Right lobe of liver (tissue), 6 donors: ENCODE results near the gene ARHGAP15. TPM values are rescaled to one million over a fixed set of nuclear protein-coding genes. Genes with fewer than 3 reads are reported as not detected.

ENCODE experiments used
- ATAC-seq, 4 donors: fragments of 200-7000 bp; cut with Tn5 transposase; one replicate each; pipeline ENCODE4 v1.9.1; 2020; ENCODE audit warnings: mild to moderate bottlenecking in 4 of 4, moderate library complexity in 4 of 4
- DNase-seq, 3 donors: peaks; one replicate each; pipeline ENCODE4 v3.0.0-alpha.2; 2020
- H3K27ac ChIP-seq, 3 donors: fragments of 200-600 bp; one replicate each; pipeline ENCODE4 v1.8.0; 2022
- H3K27me3 ChIP-seq, 2 donors: fragments of 200-600 bp; one replicate each; pipeline ENCODE4 v1.8.0; 2022
- H3K36me3 ChIP-seq, 4 donors: fragments of 200-600 bp; sonication (generic) in 1 of 4; one replicate each; pipeline versions ENCODE4 v1.5.1 to v1.8.0; 2017 to 2022; ENCODE audit warnings: control low read depth in 1 of 4
- H3K4me1 ChIP-seq, 4 donors: fragments of 200-600 bp; sonication (generic) in 1 of 4; one replicate each; pipeline versions ENCODE4 v1.5.1 to v1.8.0; 2017 to 2022; ENCODE audit warnings: control low read depth in 1 of 4
- H3K4me3 ChIP-seq, 3 donors: fragments of 200-600 bp; one replicate each; pipeline ENCODE4 v1.8.0; 2022
- H3K9me3 ChIP-seq, 4 donors: fragments of 200-600 bp; sonication (generic) in 1 of 4; one replicate each; pipeline versions ENCODE4 v1.5.1 to v1.8.0; 2017 to 2022; ENCODE audit warnings: control low read depth in 1 of 4
- POLR2A ChIP-seq: fragments of 450-650 bp; IDR thresholded peaks from one replicate; pipeline ENCODE4 v1.6.1; 2017; ENCODE audit warnings: antibody characterized with exemption, mild to moderate bottlenecking
- WGBS: methylation state at CpG from one replicate; pipeline ENCODE4 v1.1.6; 2018; ENCODE audit warnings: low coverage, low lambda C conversion rate; ENCODE audit not compliant: insufficient coverage; ENCODE audit errors: missing lambda C conversion rate; 5-methylcytosine and 5-hydroxymethylcytosine counted together
- intact Hi-C, 2 donors: fragments of 100-400 bp; cut with DNase I; formaldehyde crosslinking; loops; one replicate each; pipeline versions ENCODE4 v1.11.2 to v1.14.1; 2022
- total RNA-seq, 6 experiments: library from RNA; depleted of rRNA in 2 of 6; stranded (reverse); fragments of >200 nt in 2 of 6; fragmentation: NEBNext Ultra II Directional in 3 of 6; extraction: Animal tissue kit (Norgen Biotek cat#: 25700) in 3 of 6; gene quantifications; one replicate each; pipeline versions ENCODE4 v1.1.0 to v1.2.4, GENCODE V29; 2016 to 2023
- TF ChIP-seq, protein P1 (sequence below), 4 donors: fragments of 200-600 bp in 3 of 4; fragments of 450-650 bp in 1 of 4; IDR thresholded peaks; one replicate each; pipeline versions ENCODE4 v1.5.1 to v1.8.0; 2016 to 2022; ENCODE audit warnings: antibody characterized with exemption in 4 of 4, mild to moderate bottlenecking in 2 of 4
- donor health status: DM: no; HTN: yes; CAD: no.
- donor health status: DM: no; HTN: no; CAD: no.
- donor health status: DM: no; HTN: no; CAD: no.
- donor health status: DM: no; HTN: yes; CAD: no.
- donor health status: DM: no; HTN: yes; CAD: no.

ARHGAP15 gene
- total RNA-seq, 6 experiments from 2014 or later = 3.3 to 8.2 (median 6.6) TPM

DNA sequence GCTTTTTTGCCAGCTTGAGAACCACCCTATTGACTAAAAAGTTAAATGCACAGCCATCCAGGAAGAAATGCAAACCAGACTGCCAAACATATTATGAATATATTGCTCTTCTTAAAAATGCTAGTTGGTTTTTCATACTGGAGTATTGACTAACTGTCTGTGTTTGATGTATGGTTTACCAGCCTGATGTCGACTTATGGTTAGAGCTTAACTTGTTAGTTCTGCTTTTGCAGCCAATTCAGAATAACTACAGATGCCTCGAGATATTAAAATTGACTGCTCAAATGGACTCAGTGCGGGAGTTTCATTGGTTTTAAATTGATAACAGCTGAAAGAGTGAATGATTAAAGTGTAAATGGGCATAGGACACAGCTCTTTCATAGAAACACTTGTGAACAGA lies 369.8 kb downstream of the ARHGAP15 start:
- no peaks in the 10 kb centered on the region for H3K36me3 ChIP-seq
- DNase-seq (no peak), ATAC-seq (no peak)
- no peaks in the 10 kb centered on the region for H3K4me1 ChIP-seq
- no peak for TF ChIP-seq POLR2A
- TF ChIP-seq, protein P1, sequence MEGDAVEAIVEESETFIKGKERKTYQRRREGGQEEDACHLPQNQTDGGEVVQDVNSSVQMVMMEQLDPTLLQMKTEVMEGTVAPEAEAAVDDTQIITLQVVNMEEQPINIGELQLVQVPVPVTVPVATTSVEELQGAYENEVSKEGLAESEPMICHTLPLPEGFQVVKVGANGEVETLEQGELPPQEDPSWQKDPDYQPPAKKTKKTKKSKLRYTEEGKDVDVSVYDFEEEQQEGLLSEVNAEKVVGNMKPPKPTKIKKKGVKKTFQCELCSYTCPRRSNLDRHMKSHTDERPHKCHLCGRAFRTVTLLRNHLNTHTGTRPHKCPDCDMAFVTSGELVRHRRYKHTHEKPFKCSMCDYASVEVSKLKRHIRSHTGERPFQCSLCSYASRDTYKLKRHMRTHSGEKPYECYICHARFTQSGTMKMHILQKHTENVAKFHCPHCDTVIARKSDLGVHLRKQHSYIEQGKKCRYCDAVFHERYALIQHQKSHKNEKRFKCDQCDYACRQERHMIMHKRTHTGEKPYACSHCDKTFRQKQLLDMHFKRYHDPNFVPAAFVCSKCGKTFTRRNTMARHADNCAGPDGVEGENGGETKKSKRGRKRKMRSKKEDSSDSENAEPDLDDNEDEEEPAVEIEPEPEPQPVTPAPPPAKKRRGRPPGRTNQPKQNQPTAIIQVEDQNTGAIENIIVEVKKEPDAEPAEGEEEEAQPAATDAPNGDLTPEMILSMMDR (IDR thresholded peaks at IDR 0.05) = no peak
- WGBS = 65% methylated on average over 3 of the region's 3 CpGs
- intact Hi-C loops = no loop called here
- no peak overlapping the region for H3K27ac ChIP-seq
- H3K9me3 ChIP-seq = no peaks in the 10 kb centered on the region
- H3K4me3 ChIP-seq = no peak overlapping the region
- H3K27me3 ChIP-seq = no peaks in the 10 kb centered on the region

DNA sequence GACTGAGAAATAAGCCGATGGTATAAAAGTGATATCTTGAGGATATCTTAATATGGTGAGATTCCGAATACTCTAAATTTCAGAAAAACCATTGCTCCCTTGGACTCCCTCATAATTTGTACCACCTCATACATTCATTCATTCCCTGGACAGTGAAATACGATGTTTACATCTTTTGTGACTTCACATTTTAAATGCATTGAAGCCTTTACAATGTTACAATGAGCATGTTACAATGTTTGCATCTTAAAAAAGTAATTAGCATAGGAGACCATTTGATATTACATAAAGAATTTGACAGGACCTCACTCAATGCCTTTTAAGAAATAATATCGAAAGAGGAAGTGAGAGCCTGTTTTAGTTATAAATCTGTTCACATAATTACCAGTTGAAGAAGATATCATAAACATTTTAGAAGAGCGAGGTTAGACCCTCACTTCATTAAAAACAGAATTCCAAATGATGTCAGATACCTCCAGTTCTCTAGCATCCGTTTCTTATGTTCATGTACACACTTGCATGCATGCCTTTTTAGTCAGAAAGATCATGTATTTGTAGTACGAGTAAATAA lies 372.0 kb downstream of the ARHGAP15 start:
- Histone ChIP-seq H3K27ac (no peak overlapping the region), H3K9me3 (no peaks in the 10 kb centered on the region), H3K4me1 (no peaks in the 10 kb centered on the region), H3K27me3 (no peaks in the 10 kb centered on the region), H3K36me3 (no peaks in the 10 kb centered on the region), H3K4me3 (no peak overlapping the region)
- intact Hi-C loops = no loop called here
- 60% methylated on average over 7 of the region's 7 CpGs for WGBS
- ATAC-seq (no peak), DNase-seq (no peak)
- TF ChIP-seq, protein P1 (IDR thresholded peaks at IDR 0.05) = no peak
- TF ChIP-seq POLR2A = no peak

DNA sequence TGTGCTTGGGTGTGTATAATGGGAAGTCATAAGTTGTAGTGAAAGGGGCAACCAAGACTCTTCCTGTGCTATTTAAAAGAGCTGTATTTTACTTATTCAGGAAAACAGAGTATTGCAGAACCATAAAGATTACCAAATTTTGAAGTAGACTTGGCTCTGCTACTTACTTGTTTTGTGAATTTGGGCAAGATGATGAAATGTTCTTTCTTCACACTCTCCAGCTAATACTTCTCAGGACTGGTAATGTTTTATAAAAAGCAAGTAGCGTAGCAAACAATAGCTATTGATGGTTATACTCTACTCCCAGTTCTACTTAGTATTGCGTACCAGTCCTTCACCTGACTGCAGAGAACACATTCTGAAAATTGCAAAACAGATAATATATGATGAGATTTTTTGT lies 374.1 kb downstream of the ARHGAP15 start:
- Histone ChIP-seq H3K27ac (no peak overlapping the region), H3K4me3 (no peak overlapping the region), H3K27me3 (no peaks in the 10 kb centered on the region), H3K36me3 (no peaks in the 10 kb centered on the region), H3K9me3 (no peaks in the 10 kb centered on the region), H3K4me1 (no peaks in the 10 kb centered on the region)
- no peak for TF ChIP-seq POLR2A
- TF ChIP-seq, protein P1 (IDR thresholded peaks at IDR 0.05) = no peak
- WGBS = 82% methylated on average over 2 of the region's 2 CpGs
- DNase-seq (no peak), ATAC-seq (no peak)
- intact Hi-C loops = no loop called here

DNA sequence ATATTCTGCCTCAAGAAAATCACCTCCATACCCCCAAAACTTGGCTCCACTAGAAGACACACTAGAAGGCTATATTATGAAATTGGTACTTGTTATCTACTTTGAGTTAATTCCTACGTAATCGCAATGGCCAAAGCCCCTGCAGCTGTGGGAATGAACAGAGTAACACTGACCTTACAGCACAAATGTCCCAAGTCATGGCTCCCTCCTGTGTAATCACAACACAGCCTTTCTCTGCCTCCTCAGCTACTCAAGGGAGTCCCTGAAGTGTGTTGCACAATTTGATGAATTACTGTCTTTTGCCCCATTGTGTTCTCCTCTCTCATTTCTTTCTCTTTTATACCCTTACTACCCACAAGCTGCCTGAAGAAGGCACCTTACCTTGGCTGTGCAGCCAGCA lies 375.2 kb downstream of the ARHGAP15 start:
- TF ChIP-seq POLR2A = no peak
- TF ChIP-seq, protein P1 (IDR thresholded peaks at IDR 0.05) = no peak
- 76% methylated on average over 2 of the region's 2 CpGs for WGBS
- H3K27ac ChIP-seq = no peak overlapping the region
- H3K4me3 ChIP-seq = no peak overlapping the region
- no peaks in the 10 kb centered on the region for H3K36me3 ChIP-seq
- DNase-seq (no peak), ATAC-seq (no peak)
- no peaks in the 10 kb centered on the region for H3K4me1 ChIP-seq
- no peaks in the 10 kb centered on the region for H3K9me3 ChIP-seq
- no peaks in the 10 kb centered on the region for H3K27me3 ChIP-seq
- intact Hi-C loops = no loop called here

DNA sequence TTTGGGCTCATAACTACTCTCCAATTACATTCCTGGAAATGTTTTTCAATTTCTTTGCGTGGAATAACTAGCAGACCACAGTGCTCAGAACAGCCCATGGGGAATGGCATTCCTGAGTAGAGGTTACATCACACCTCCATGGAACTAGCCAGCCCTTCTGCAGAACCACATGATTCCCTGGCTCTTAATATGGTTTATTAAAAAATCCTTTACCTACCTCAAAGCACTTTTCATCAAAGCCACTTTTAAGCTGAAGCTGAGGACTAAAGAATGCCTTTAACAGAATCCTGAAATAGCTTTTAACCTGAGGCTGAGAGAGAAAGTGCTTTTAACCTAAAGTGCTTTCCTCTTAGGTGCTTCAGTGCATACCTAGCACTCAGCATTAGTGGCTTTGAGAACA lies 376.3 kb downstream of the ARHGAP15 start:
- Histone ChIP-seq H3K36me3 (no peaks in the 10 kb centered on the region), H3K9me3 (no peaks in the 10 kb centered on the region), H3K4me1 (no peaks in the 10 kb centered on the region), H3K27ac (no peak overlapping the region), H3K4me3 (no peak overlapping the region), H3K27me3 (no peaks in the 10 kb centered on the region)
- TF ChIP-seq POLR2A = no peak
- TF ChIP-seq, protein P1 (IDR thresholded peaks at IDR 0.05) = no peak
- intact Hi-C loops = no loop called here
- no peak for ATAC-seq
- DNase-seq = no peak
- WGBS = 55% methylated on average over 1 of the region's 1 CpG
